NCI-H2029 treated with DMSO at 0.1 percent for 48 hours (cell line): ENCODE measurements around the gene AGAP1.

Experiments
- DNase-seq: peaks from one replicate; lab custom pipeline; 2025; lab: John Stamatoyannopoulos, UW

AGAP1 gene

GRCh38 chr2:235665661-235666212 lies 171.9 kb downstream of the AGAP1 start:
- peak; percentile 9 for DNase-seq

DNA sequence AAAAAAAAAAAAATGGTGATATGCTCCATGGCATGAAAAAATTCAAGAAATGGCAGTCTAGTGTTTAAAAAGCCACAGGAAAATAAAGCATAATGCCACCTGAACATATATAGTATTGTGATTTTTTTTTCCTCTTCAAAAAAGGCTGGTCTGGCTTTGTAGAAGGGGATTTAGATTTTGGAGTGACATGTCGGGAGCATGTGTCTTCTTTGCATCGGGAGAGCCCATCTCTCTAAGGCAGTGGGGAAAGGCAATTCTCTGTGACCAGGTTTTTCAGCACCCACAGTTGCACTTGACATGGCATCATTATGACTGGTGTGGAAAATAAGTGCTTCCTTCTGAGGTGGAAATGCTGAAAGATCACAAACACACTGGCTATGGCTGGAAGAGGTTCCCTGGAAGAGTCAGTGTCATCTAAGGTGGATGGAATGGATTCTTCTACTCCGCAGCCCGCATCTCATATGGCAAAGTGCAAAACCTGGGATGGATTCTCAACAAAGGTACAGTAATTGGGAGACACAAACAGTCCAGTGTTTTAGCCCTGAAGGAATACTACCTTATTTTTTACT lies 172.5 kb downstream of the AGAP1 start:
- peak; percentile 66 for DNase-seq

DNA sequence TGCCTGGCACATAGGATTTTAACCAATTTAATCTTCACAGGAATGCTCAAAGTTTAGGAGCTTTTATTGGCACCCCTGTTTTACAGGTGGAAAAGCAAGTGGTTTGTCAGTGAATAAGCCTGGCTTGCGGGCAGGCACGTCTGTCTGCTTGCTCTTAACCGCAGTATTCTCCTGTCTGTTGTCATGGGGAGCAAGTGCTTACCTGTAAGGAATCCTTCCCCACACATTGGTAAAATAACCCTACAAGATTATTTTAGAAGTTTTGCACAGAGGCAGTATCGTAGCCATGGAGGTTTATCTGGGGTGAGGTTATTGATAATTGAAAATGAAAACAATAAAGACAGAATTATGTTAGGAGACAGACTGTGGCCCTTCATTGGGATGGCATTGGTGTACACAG lies 174.9 kb downstream of the AGAP1 start:
- no peak for DNase-seq

- peak; percentile 43 for DNase-seq
Observed at GRCh38 chr2:235669269-235669831, 175.5 kb downstream of the AGAP1 start.

DNA sequence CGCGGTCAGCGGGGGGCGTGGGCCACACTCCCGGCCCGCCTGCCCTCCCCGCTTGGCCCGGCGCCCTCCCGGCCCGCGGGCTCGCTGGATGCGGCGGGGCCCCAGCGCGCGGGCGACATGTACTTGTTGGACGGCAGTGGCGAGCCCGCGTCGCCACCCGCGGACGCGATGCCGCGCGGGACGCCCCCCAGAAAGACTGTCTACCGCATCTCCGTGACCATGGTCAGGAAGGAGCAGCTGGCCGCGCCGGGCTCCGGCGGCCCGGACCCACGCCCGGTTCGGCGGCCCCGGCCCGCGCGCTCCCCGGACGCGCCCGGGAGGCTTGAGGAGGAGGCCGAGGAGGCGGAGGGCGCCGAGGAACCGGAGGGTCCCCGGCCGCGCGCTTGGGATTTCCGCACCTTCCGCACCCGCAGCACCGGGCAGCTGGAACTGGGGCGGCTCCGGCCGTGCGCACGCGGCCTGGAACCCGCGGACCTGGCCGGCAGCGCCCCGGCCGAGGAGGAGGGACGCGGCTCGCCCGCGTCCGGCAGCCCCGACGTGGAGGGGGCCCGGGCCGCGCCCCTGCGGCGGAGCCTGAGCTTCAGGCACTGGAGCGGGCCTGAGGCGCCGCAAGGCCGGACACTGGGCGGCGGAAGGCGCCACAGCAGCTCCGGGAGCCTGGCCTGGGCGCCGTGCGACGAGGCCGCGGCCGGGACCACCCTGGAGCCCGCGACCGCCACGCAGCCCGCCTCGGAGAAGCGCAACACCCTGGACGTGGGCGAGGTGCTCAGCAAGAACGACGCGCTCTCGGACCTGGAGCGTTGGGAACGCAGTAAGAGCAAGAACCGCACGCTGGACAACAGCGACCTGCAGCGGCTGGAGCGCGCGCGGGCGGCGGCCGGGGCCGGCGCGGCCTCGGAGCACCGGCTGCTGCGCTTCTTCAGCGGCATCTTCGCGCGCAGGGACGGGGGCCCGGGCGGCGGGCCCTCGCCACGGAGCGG lies 176.4 kb downstream of the AGAP1 start:
- DNase-seq, result no peak

- no peak for DNase-seq
Observed at GRCh38 chr2:235670974-235671787, 177.3 kb downstream of the AGAP1 start.

- DNase-seq, result no peak
Observed at GRCh38 chr2:235672720-235673119, 178.9 kb downstream of the AGAP1 start.

DNA sequence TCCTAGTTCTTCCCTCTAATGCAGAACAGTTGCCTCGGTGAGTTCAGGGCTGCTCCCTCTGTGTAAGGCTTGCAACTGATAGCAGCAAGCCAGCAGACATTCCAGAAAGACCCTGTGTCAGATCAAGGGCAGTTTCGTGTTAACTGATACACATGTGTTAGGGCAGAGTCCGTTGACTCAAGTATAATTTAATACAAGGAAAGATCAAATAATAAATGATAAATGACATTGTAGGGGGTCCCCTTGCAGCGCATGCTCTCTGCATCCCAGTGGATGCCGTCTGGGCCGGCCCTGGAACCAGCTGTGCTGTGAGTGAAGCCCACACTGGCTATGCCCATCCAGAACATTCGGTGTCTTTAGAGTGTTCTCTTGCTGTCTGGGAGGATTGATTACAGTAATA lies 180.3 kb downstream of the AGAP1 start:
- DNase-seq, result no peak

DNA sequence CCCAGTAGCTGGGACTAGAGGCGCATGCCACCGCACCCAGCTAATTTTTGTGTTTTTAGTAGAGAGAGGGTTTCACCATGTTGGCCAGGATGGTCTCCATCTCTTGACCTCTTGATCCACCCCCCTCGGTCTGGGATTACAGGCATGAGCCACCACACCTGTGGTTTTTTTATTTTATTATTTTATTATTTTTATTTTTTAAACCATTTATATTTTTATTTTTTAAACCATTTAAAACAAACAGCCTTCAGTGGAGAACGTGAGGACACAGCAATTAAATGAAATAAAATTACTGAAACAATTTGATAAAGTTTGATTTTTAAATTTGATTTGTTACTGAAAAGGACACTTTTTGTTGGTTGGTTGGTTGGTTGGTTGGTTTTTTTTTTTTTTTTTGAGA lies 181.0 kb downstream of the AGAP1 start:
- DNase-seq, result no peak

- DNase-seq, result no peak
Observed at GRCh38 chr2:235675678-235676535, 182.1 kb downstream of the AGAP1 start.

GRCh38 chr2:235676536-235676799 lies 182.6 kb downstream of the AGAP1 start:
- no peak for DNase-seq

GRCh38 chr2:235677276-235677788 lies 183.5 kb downstream of the AGAP1 start:
- no peak for DNase-seq

DNA sequence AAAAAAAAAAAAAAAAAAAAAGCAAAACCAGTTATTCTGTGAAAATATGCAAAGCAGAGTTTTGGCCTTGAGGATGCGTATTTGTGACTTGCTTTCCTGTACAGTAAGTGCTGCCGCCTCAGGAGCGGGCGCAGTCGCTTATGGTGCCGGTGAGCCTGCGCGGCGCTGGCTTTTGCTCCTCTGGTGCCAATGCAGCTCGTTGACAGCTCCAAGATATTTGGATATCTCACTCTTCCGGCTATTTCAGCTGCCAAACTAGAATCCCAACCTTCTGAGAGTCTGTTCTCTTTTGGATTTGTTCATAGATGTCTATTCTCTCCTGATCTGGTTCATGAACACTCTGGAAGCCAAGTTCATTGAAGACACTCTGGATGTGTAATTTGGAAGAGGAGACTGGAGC lies 184.1 kb downstream of the AGAP1 start:
- no peak for DNase-seq

DNA sequence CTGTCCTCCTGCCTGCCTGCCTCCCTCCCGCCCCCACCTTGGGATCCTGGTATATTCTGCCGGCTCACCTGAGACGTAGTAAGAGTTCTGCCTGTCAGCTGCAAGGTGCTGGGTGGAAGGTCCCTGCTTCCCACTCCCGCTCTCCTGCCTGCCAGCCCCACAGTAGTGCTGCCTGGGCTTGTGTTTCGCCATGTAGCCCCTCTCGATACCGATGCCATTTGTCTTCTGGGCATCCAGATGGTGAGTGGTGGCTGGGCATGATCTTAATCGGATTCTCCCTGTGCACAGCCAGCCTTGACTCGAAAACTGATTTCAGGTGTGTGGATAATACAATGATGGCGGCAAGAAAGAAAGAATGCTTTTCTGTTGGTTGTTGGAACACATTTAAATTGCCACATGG lies 184.9 kb downstream of the AGAP1 start:
- DNase-seq, result no peak

DNA sequence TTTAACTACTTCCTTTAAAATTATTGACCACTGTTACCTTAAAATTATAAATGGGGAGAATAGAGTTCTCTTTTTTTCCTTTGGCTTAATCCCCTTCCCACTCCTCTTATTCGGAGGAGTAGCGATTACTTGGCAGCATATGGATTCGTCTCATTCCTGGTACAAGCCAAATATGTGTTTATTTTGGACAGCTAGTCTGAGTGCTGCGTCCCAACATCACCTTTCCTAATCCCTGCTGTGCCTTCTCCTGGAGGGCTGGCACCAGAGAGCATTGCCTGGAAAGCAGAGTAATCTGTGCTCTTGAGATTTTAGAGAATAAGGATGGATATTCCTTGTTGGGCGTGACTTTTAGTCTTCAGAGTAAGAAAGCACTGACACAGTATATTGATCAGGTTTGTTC lies 185.6 kb downstream of the AGAP1 start:
- peak; percentile 19 for DNase-seq

GRCh38 chr2:235685024-235685721 lies 191.3 kb downstream of the AGAP1 start:
- DNase-seq, result no peak

DNA sequence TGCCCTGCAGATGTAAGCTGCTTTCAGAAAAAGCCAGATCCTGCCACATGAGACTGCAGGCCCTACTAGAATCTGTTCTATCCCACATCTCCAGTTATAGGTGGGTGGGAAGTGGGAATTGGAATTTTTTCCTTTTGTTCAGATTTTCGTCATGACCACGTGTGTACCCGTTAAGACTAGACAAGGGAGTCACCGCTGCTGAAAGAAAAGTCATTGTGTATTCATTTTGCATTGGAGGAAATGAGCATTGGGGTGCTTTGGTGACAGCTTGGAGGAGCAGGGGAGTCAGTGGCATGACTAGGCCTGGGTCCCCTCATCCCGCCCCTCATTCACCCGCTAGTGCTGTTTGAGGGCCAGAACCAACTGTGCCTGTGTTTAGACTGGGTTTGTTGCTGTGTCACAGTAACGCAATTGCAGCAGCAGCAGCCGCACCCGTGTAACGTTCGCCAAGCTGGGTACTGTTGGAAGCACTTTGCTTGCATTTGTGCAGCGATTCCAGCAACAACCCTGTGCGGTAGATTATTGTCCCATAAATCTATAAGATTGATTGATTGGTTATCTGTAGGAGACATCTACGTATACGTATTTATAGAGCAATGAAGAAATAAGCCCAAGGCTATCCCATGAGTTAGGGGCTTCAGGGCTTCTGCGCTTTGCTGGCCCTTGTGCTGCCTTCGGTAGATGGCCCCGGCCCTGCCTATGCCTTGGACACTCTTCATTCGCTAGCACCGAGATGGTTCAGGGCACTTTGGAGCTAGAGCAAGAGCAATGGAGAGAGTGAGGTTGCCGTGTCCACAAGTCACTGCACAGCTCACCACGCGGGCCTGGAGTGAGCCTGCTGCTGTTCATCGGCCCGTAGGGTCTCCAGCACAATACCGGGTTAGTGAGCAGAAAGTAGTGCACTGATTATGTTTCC lies 194.9 kb downstream of the AGAP1 start:
- DNase-seq, result no peak

- DNase-seq, result no peak
Observed at GRCh38 chr2:235689427-235689853, 195.6 kb downstream of the AGAP1 start.

DNA sequence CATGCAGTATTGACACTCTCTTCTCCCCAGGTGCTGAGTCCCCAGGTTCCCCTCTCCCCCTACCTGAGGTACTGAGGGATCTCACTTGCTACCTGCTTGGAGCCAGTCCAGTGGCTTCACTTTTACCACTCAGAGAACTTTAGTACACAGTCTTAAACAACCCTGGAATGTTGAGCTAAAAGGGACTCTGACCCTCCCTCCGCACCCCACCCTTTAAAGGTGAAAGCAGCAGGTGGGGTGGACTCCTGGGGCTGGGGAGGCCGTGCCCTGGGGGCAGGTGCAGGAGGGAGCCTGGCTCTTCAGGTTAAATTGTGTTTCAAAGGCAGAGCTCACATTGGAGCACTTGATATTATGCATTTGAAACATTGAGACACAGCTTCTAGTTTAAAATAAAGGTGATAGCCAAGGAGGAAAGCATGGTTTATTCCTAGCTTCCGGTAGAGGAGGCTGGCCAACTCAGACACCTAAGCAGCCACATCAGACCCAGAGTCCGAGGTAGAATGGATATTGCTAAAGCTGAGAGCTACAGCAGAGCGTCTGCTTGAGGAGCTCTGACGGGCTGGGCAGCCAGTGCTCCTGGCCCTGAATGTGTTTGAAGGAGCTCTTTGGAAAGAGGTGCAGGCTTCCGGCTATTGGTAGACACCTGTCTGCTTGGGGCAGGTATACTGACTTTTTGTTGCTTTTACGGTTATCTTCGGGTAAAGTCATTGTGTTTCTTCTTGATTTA lies 196.4 kb downstream of the AGAP1 start:
- no peak for DNase-seq
